CD4-positive, alpha-beta T cell (primary cell): ENCODE measurements around the gene MED12L. TPM values are rescaled to one million over a fixed set of nuclear protein-coding genes. Genes with fewer than 3 reads are reported as not detected.

Experiments used
- ATAC-seq: fragments of 200-7000 bp; cut with Tn5 transposase; one replicate; pipeline ENCODE4 v1.10.0; 2022; ENCODE audit warnings: mild to moderate bottlenecking; ENCODE audit not compliant: poor library complexity
- CTCF ChIA-PET: fragments of 350-600 bp; sonication (Branson Sonifier 250); formaldehyde crosslinking; loops from one replicate; lab custom pipeline; 2021; ENCODE audit warnings: antibody characterized with exemption, inconsistent platforms; lab: Charles Lee
- POLR2A ChIA-PET: fragments of 350-600 bp; sonication (Branson Sonifier 250); formaldehyde crosslinking; loops from one replicate; lab custom pipeline; 2021; ENCODE audit warnings: antibody characterized with exemption, inconsistent platforms; lab: Charles Lee
- DNase-seq, 14 experiments: peaks; one replicate each; pipeline ENCODE4 v3.0.0-alpha.2; 2013 to 2020; ENCODE audit warnings: mixed read lengths in 2 of 14
- H3K27ac ChIP-seq, 2 donors: one replicate each; pipeline versions ENCODE4 v1.5.1 to v1.7.0; 2013; ENCODE audit warnings: low read length in 2 of 2, low read depth in 1 of 2, mild to moderate bottlenecking in 1 of 2
- H3K27me3 ChIP-seq, 2 experiments: 1 replicate in 1 of 2; 2 replicates in 1 of 2; pipeline versions ENCODE4 v1.6.1 to v1.7.0; 2013; ENCODE audit warnings: low read length in 2 of 2, control low read depth in 1 of 2, mild to moderate bottlenecking in 1 of 2, moderate library complexity in 1 of 2; ENCODE audit not compliant: insufficient read depth in 2 of 2, control insufficient read depth in 1 of 2
- H3K36me3 ChIP-seq: one replicate; pipeline ENCODE4 v1.6.1; 2013; ENCODE audit warnings: low read length, control low read depth; ENCODE audit not compliant: insufficient read depth
- H3K4me1 ChIP-seq: one replicate; pipeline ENCODE4 v1.6.1; 2013; ENCODE audit warnings: low read length, control low read depth; ENCODE audit not compliant: insufficient read depth
- H3K4me3 ChIP-seq: one replicate; pipeline ENCODE4 v1.5.1; 2013; ENCODE audit warnings: mild to moderate bottlenecking, low read length, moderate library complexity
- H3K9me3 ChIP-seq, 2 experiments: 1 replicate in 1 of 2; 2 replicates in 1 of 2; pipeline versions ENCODE4 v1.6.1 to v1.7.0; 2013; ENCODE audit warnings: low read length in 2 of 2, mild to moderate bottlenecking in 2 of 2, control low read depth in 1 of 2, moderate library complexity in 1 of 2; ENCODE audit not compliant: control insufficient read depth in 1 of 2, insufficient read depth in 1 of 2
- H3K27ac Mint-ChIP-seq: one replicate; pipeline ENCODE4 v1.8.0; 2020; ENCODE audit warnings: mixed read lengths
- H3K27me3 Mint-ChIP-seq: one replicate; pipeline ENCODE4 v1.8.0; 2021; ENCODE audit warnings: mixed read lengths
- H3K36me3 Mint-ChIP-seq: one replicate; pipeline ENCODE4 v1.8.0; 2021; ENCODE audit warnings: low read depth, mixed read lengths
- H3K4me1 Mint-ChIP-seq: one replicate; pipeline ENCODE4 v1.8.0; 2021; ENCODE audit warnings: low read depth, mixed read lengths
- H3K4me3 Mint-ChIP-seq: one replicate; pipeline ENCODE4 v1.8.0; 2020; ENCODE audit warnings: mild to moderate bottlenecking, mixed read lengths
- H3K9me3 Mint-ChIP-seq: one replicate; pipeline ENCODE4 v1.8.0; 2020; ENCODE audit warnings: mixed read lengths
- intact Hi-C, 2 experiments: fragments of 100-400 bp; cut with DNase I in 1 of 2; cut with micrococcal nuclease in 1 of 2; formaldehyde crosslinking; loops; one replicate each; pipeline versions ENCODE4 v1.15.1 to v1.9.0; 2023 to 2025; cut with DNase I, micrococcal nuclease
- total RNA-seq, 174 experiments: library from RNA in 2 of 174; stranded (reverse) in 2 of 174; gene quantifications; one replicate each; pipeline ENCODE4 v1.2.3 and lab custom pipeline; 2021 to 2026
- TF ChIP-seq, protein P1 (sequence below): fragments of 200-600 bp; IDR thresholded peaks from one replicate; pipeline ENCODE4 v1.8.0; 2022; ENCODE audit warnings: antibody characterized with exemption, mild to moderate bottlenecking

Gene MED12L
- total RNA-seq, 2 experiments from 2014 or later: 0.39 to 0.49 TPM

DNA sequence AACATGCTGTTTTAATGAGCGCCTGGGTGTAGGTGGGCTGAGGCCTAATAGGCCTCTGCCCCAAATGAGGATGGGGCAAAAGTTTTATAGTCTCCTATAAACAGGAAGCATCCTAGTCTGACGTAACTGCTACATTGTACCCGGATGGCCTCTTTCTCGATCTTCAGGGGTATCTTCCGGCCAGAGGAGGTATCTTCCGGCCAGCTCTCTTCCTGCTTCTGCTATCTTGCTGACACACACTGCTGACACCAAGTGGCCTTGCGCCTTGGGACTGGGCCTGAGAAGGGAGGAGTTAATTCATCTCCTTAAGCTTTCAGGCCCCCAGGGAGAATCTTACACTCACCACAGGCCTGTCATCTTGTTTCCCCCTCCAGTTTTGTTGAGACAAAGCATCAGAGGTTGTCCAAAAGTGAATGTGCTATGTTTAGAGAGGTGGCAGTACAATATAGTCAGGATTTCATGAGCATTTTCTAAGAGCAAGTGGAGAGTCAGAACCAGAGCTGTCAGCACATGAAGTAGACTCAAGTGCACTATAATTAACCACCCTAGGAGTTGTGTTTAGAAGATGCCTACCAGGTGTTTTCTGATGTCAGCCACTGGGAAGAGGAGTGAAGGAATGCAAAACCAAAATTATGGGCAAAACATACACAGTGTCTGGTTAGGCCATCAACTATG is 391.0 kb downstream of the MED12L start:
- Histone ChIP-seq H3K27me3 (no peaks in the 10 kb centered on the region), H3K4me1 (no peaks in the 10 kb centered on the region), H3K36me3 (no peaks in the 10 kb centered on the region), H3K9me3 (peaks cover 2 to 10% of the 10 kb centered on the region in 2 experiments), H3K27ac (no peak overlapping the region), H3K4me3 (no peak overlapping the region)
- Mint-ChIP-seq H3K36me3 (no peaks in the 10 kb centered on the region), H3K9me3 (no peaks in the 10 kb centered on the region), H3K27me3 (no peaks in the 10 kb centered on the region), H3K27ac (no peak overlapping the region), H3K4me3 (no peak overlapping the region), H3K4me1 (no peaks in the 10 kb centered on the region)
- TF ChIP-seq, protein P1, sequence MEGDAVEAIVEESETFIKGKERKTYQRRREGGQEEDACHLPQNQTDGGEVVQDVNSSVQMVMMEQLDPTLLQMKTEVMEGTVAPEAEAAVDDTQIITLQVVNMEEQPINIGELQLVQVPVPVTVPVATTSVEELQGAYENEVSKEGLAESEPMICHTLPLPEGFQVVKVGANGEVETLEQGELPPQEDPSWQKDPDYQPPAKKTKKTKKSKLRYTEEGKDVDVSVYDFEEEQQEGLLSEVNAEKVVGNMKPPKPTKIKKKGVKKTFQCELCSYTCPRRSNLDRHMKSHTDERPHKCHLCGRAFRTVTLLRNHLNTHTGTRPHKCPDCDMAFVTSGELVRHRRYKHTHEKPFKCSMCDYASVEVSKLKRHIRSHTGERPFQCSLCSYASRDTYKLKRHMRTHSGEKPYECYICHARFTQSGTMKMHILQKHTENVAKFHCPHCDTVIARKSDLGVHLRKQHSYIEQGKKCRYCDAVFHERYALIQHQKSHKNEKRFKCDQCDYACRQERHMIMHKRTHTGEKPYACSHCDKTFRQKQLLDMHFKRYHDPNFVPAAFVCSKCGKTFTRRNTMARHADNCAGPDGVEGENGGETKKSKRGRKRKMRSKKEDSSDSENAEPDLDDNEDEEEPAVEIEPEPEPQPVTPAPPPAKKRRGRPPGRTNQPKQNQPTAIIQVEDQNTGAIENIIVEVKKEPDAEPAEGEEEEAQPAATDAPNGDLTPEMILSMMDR: no peak
- ChIA-PET CTCF (no interaction called here), POLR2A (no interaction called here)
- ATAC-seq: no peak
- intact Hi-C loops: no loop called here
- no peak for DNase-seq

DNA sequence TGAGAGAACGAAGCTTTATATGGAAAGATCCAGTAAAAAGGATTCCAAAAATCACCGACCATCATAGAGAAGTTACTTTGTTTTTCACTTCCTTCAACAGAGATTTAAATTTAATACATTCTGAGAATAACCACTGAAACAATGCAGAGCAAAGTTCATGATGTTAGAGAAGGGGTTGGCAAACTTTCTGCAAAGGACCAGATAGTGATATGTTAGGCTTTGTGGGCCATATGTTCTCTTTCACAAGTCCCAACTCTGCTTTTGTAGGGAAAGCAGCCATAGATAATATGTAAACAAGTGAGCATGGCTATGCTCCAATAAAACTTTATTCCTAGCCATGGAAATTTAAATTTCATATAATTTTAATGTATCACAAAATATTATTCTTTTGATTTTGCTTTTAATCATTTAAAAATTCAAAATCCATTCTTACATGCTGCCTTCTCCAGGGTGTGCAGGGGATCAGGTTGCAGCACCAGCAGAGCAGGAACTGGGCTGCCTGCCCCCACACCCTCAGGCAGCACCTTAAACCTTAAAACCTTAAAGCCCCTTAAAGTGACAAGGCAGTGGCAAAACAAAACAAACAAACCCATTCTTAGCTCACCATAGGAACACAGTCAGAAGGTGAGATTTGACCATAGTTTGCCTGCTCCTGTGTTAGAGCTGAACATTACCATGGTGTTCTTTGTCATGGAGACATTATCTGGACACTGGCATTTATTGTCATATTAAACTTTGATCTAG is 392.3 kb downstream of the MED12L start:
- H3K4me1 Mint-ChIP-seq: no peaks in the 10 kb centered on the region
- H3K9me3 Mint-ChIP-seq: peaks cover 8% of the 10 kb centered on the region

DNA sequence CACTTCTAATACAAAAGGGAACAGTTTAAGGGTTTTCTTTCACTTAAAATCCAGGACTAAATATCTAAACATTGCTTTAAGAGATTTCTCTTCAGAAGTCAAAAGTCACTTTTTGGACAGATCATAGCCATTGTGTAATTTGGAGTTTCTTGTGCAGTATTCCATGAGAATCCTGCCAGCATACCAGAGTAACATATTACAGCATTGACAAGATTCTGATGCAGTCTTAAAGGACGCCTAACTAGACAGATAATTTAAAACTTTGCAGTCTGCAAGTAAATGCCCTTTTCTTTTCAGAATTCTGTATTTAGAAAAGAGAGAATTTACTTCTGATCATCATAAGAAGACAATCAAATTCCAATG is 392.9 kb downstream of the MED12L start:
- CTCF ChIA-PET: no interaction called here

More for the DNA sequence above, 392.3 kb downstream of the MED12L start:
- Mint-ChIP-seq H3K27ac (no peak overlapping the region), H3K36me3 (no peaks in the 10 kb centered on the region), H3K27me3 (peaks cover 6% of the 10 kb centered on the region), H3K4me3 (no peak overlapping the region)
- no peak for ATAC-seq
- ChIA-PET POLR2A (no interaction called here), CTCF (no interaction called here)
- Histone ChIP-seq H3K4me1 (no peaks in the 10 kb centered on the region), H3K27ac (no peak overlapping the region), H3K9me3 (peaks cover 10 to 15% of the 10 kb centered on the region in 2 experiments), H3K27me3 (no peaks in the 10 kb centered on the region), H3K36me3 (no peaks in the 10 kb centered on the region), H3K4me3 (no peak overlapping the region)
- TF ChIP-seq, protein P1: no peak
- DNase-seq: no peak
- intact Hi-C loops: no loop called here

More for the DNA sequence above, 392.9 kb downstream of the MED12L start:
- H3K36me3 Mint-ChIP-seq: no peaks in the 10 kb centered on the region
- Histone ChIP-seq H3K4me3 (no peak overlapping the region), H3K36me3 (no peaks in the 10 kb centered on the region), H3K27me3 (no peaks in the 10 kb centered on the region), H3K9me3 (peaks cover 10 to 18% of the 10 kb centered on the region in 2 experiments), H3K4me1 (no peaks in the 10 kb centered on the region), H3K27ac (no peak overlapping the region)
- intact Hi-C loops: no loop called here
- TF ChIP-seq, protein P1: no peak
- no peaks in the 10 kb centered on the region for H3K4me1 Mint-ChIP-seq
- peaks cover 10% of the 10 kb centered on the region for H3K27me3 Mint-ChIP-seq
- no peak overlapping the region for H3K4me3 Mint-ChIP-seq
- ATAC-seq (no peak), DNase-seq (no peak)
- peaks cover 8% of the 10 kb centered on the region for H3K9me3 Mint-ChIP-seq
- H3K27ac Mint-ChIP-seq: no peak overlapping the region
- POLR2A ChIA-PET: no interaction called here
